Measurements from ENCODE around the gene PPM1A. TPM values are rescaled to one million over a fixed set of nuclear protein-coding genes. Genes with fewer than 3 reads are reported as not detected.

Gene PPM1A
- total RNA-seq, 1 experiment from 2014 or later: 38.9 TPM

DNA sequence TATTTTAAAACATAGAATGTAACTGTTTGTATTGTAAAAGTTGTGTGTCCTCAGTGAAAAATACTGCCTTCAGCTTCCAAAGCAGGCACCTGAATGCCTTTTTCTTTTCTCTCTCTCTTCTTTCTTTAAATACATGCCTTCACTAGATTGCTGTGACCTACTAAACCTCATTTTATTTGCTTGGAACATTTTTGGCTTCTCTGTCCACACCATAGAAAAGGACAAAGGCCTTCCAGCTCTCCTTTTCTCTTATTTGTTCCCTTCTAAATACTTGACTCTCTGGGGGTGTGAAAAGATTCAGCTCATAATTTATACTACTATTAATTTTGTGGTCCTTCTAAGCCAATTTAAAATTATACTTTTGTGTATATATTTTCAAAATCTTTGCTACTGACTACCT, 38.4 kb downstream of the PPM1A start:
- intact Hi-C loops (cut with micrococcal nuclease; ENCODE audit: unreplicated experiment): no loop called here
- no peaks in the 10 kb centered on the region for H3K27me3 Mint-ChIP-seq (ENCODE audit: unreplicated experiment)
- H3K9me3 Mint-ChIP-seq (ENCODE audit: low read depth, unreplicated experiment): no peaks in the 10 kb centered on the region
- CTCF ChIA-PET: no interaction called here
- peak overlapping the region; percentile 43 for H3K27ac Mint-ChIP-seq (ENCODE audit: unreplicated experiment)
- TF ChIP-seq, protein P1, sequence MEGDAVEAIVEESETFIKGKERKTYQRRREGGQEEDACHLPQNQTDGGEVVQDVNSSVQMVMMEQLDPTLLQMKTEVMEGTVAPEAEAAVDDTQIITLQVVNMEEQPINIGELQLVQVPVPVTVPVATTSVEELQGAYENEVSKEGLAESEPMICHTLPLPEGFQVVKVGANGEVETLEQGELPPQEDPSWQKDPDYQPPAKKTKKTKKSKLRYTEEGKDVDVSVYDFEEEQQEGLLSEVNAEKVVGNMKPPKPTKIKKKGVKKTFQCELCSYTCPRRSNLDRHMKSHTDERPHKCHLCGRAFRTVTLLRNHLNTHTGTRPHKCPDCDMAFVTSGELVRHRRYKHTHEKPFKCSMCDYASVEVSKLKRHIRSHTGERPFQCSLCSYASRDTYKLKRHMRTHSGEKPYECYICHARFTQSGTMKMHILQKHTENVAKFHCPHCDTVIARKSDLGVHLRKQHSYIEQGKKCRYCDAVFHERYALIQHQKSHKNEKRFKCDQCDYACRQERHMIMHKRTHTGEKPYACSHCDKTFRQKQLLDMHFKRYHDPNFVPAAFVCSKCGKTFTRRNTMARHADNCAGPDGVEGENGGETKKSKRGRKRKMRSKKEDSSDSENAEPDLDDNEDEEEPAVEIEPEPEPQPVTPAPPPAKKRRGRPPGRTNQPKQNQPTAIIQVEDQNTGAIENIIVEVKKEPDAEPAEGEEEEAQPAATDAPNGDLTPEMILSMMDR (IDR thresholded peaks at IDR 0.05; ENCODE audit: unreplicated experiment): no peak
- peaks cover 4% of the 10 kb centered on the region for H3K36me3 Mint-ChIP-seq (ENCODE audit: insufficient read depth, unreplicated experiment)
- no peak for DNase-seq
- no peaks in the 10 kb centered on the region for H3K4me1 Mint-ChIP-seq (ENCODE audit: low read depth, unreplicated experiment)
- H3K4me3 Mint-ChIP-seq (ENCODE audit: low read depth, unreplicated experiment): no peak overlapping the region
- BruUV-seq (replicated peaks): no TSS peak

DNA sequence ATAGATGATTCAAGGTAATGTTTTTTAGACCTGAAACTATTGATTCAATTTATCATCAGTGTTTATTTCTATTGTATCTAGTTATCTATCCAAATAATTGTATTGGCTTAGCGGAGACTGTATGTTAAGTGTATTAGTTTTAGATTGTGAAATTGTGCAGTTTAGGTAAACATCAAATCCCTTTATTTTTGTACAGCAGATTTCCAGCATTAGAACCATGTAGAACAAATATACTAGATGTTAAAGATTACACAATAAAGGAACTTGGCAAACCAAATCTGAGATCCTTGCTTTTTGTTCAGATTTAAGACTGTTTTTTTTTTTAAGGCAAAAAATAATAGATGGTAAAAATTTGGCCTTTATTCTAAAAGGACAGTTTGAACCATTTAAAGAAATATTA, 39.3 kb downstream of the PPM1A start:
- no peak for DNase-seq
- CTCF ChIA-PET: no interaction called here
- Mint-ChIP-seq H3K36me3 (ENCODE audit: insufficient read depth, unreplicated experiment) (peaks cover 4% of the 10 kb centered on the region), H3K27ac (ENCODE audit: unreplicated experiment) (no peak overlapping the region), H3K9me3 (ENCODE audit: low read depth, unreplicated experiment) (no peaks in the 10 kb centered on the region), H3K4me1 (ENCODE audit: low read depth, unreplicated experiment) (no peaks in the 10 kb centered on the region), H3K4me3 (ENCODE audit: low read depth, unreplicated experiment) (no peak overlapping the region), H3K27me3 (ENCODE audit: unreplicated experiment) (no peaks in the 10 kb centered on the region)
- no TSS peak for BruUV-seq (replicated peaks)
- intact Hi-C loops (cut with micrococcal nuclease; ENCODE audit: unreplicated experiment): no loop called here
- TF ChIP-seq, protein P1 (IDR thresholded peaks at IDR 0.05; ENCODE audit: unreplicated experiment): no peak

DNA sequence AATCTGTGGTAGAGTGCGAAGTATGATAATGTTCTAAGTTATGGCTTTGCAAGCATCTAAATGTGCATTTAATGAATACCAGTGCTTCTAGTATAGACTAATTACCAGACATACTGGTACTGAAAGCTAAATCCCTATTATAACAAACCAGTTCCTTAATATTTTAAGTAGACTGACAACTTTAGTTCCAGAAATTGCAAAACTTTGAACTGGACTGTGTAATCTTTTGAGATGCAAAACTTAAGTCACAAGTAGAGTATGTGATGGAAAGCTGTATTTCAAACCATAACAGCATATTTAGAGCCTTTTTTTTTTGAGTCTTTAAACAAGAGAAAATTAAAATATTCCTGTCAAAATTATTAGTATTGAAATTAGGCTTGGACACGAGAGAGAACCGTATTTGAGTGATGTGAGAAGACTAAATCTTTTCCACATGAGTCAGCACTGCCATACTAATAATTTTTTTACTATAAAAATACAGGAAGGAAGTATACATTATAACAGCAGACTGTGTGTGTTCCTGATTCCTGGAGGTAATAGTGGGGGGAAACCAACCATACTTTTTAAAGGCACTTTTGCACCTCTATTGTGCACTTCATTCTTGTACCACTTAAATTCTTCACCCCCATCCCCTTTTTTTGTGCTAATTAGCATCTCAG, 45.5 kb downstream of the PPM1A start:
- no peak for DNase-seq
- Mint-ChIP-seq H3K9me3 (ENCODE audit: low read depth, unreplicated experiment) (no peaks in the 10 kb centered on the region), H3K27ac (ENCODE audit: unreplicated experiment) (no peak overlapping the region), H3K4me3 (ENCODE audit: low read depth, unreplicated experiment) (no peak overlapping the region), H3K27me3 (ENCODE audit: unreplicated experiment) (no peaks in the 10 kb centered on the region), H3K36me3 (ENCODE audit: insufficient read depth, unreplicated experiment) (peaks cover 4% of the 10 kb centered on the region), H3K4me1 (ENCODE audit: low read depth, unreplicated experiment) (no peaks in the 10 kb centered on the region)
- CTCF ChIA-PET: no interaction called here
- no TSS peak for BruUV-seq (replicated peaks)
- intact Hi-C loops (cut with micrococcal nuclease; ENCODE audit: unreplicated experiment): no loop called here
- TF ChIP-seq, protein P1 (IDR thresholded peaks at IDR 0.05; ENCODE audit: unreplicated experiment): no peak

DNA sequence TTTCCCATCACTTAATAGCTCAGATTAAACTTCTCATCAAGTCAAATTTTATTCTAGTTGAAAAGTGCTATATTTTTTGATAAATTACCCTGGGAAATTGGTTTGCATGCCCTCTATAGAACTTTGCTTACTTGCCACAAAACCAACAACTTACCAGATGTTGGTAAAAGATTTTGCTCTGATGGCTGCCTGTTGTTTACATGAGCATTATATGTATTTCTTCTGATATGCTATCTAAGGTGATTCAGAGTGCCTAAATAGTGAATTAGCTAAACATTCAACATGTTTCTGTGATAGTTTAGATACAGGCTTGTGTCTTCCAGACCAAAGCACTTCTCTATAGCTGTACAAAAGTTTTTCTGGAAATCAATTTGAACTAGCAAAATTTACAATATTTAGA, 51.0 kb downstream of the PPM1A start:
- intact Hi-C loops (cut with micrococcal nuclease; ENCODE audit: unreplicated experiment): no loop called here
- no peak for DNase-seq
- BruUV-seq (replicated peaks): no TSS peak
- H3K4me1 Mint-ChIP-seq (ENCODE audit: low read depth, unreplicated experiment): peaks cover 5% of the 10 kb centered on the region
- CTCF ChIA-PET: interaction anchor here (1.0 kb wide), 1 partner anchor 32 kb away, joined by 3 read pairs; no protein-coding TSS in a partner anchor
- H3K27me3 Mint-ChIP-seq (ENCODE audit: unreplicated experiment): no peaks in the 10 kb centered on the region
- no peaks in the 10 kb centered on the region for H3K36me3 Mint-ChIP-seq (ENCODE audit: insufficient read depth, unreplicated experiment)
- H3K27ac Mint-ChIP-seq (ENCODE audit: unreplicated experiment): no peak overlapping the region
- H3K9me3 Mint-ChIP-seq (ENCODE audit: low read depth, unreplicated experiment): no peaks in the 10 kb centered on the region
- TF ChIP-seq, protein P1 (IDR thresholded peaks at IDR 0.05; ENCODE audit: unreplicated experiment): no peak
- no peak overlapping the region for H3K4me3 Mint-ChIP-seq (ENCODE audit: low read depth, unreplicated experiment)
